HCT116 (cell line): ENCODE results near the gene SNAI1. TPM values are rescaled to one million over a fixed set of nuclear protein-coding genes. Genes with fewer than 3 reads are reported as not detected.

Experiments
- ATAC-seq: fragments of 200-7000 bp; cut with Tn5 transposase; 2 replicates; pipeline ENCODE4 v1.9.1; 2020; ENCODE audit warnings: mild to moderate bottlenecking, moderate library complexity
- BruUV-seq: library from RNA; stranded (reverse); fragments of 400-500 nt; replicated peaks from 2 replicates; lab custom pipeline; 2021; lab: Mats Ljungman, UMichigan
- CTCF ChIA-PET: fragments of 300-600 bp; sonication (Branson Sonifier 250); formaldehyde crosslinking; loops from one replicate; lab custom pipeline; 2021; ENCODE audit warnings: antibody characterized with exemption; lab: Charles Lee
- POLR2A ChIA-PET: fragments of 300-600, 350-600 bp; sonication (Branson Sonifier 250); formaldehyde crosslinking; loops from one replicate; lab custom pipeline; 2021; ENCODE audit warnings: antibody characterized with exemption; lab: Charles Lee
- RAD21 ChIA-PET, 2 experiments: fragments of 300-600 bp; sonication (Branson Sonifier 250); formaldehyde crosslinking; loops; one replicate each; lab custom pipeline; 2023; ENCODE audit warnings: low total read pairs in 2 of 2; ENCODE audit not compliant: uncharacterized antibody in 2 of 2, unreplicated experiment in 2 of 2, low non-redundant PET in 1 of 2; lab: Charles Lee
- DNase-seq: peaks from one replicate; pipeline ENCODE4 v3.0.0-alpha.2; 2010; ENCODE audit warnings: low read depth, low spot score
- H2AFZ ChIP-seq: fragments of 200-600 bp; shearing (Covaris generic), sonication (generic); 2 replicates; pipeline ENCODE4 v1.6.1; 2017; ENCODE audit warnings: low read depth, mixed run types, mixed read lengths, antibody characterized with exemption, low read length; ENCODE audit not compliant: poor library complexity, severe bottlenecking
- H3K27ac ChIP-seq: 2 replicates; pipeline ENCODE4 v1.5.1; 2012; ENCODE audit warnings: low read depth, low read length
- H3K27me3 ChIP-seq: fragments of 200-600 bp; sonication (generic); 2 replicates; pipeline ENCODE4 v1.6.1; 2016; ENCODE audit warnings: mixed run types, low read length, mixed read lengths; ENCODE audit not compliant: insufficient read depth
- H3K36me3 ChIP-seq, 2 experiments: fragments of 200-500 bp in 1 of 2; fragments of 200-600 bp in 1 of 2; sonication (Bioruptor generic) in 1 of 2; sonication (generic) in 1 of 2; 2 replicates each; pipeline versions ENCODE4 v1.5.1 to v1.6.1; 2014 to 2016; ENCODE audit warnings: low read length in 2 of 2, inconsistent platforms in 1 of 2, mixed read lengths in 1 of 2, mixed run types in 1 of 2; ENCODE audit not compliant: insufficient read depth in 2 of 2, control insufficient read depth in 1 of 2
- H3K4me1 ChIP-seq, 2 experiments: fragments of 200-600 bp in 1 of 2; sonication (generic) in 1 of 2; 2 replicates each; pipeline versions ENCODE4 v1.5.1 to v1.6.1; 2012 to 2017; ENCODE audit warnings: low read length in 2 of 2, inconsistent platforms in 1 of 2, mild to moderate bottlenecking in 1 of 2, mixed read lengths in 1 of 2, mixed run types in 1 of 2, moderate library complexity in 1 of 2; ENCODE audit not compliant: insufficient read depth in 2 of 2, control insufficient read depth in 1 of 2
- H3K4me2 ChIP-seq: fragments of 200-600 bp; sonication (generic); 2 replicates; pipeline ENCODE4 v1.6.1; 2017; ENCODE audit warnings: mixed run types, low read length, mixed read lengths
- H3K4me3 ChIP-seq, 2 experiments: fragments of 200-600 bp in 1 of 2; sonication (generic) in 1 of 2; replicated peaks in 1 of 2; 2 replicates each; pipeline ENCODE4 v1.5.1; 2011 to 2016; ENCODE audit warnings: low read length in 2 of 2, control low read depth in 1 of 2, low read depth in 1 of 2, mild to moderate bottlenecking in 1 of 2, mixed read lengths in 1 of 2, mixed run types in 1 of 2
- H3K79me2 ChIP-seq: fragments of 200-600 bp; sonication (generic); 2 replicates; pipeline ENCODE4 v1.6.1; 2017; ENCODE audit warnings: mild to moderate bottlenecking, mixed run types, low read length, moderate library complexity, mixed read lengths; ENCODE audit not compliant: insufficient read depth
- H3K9ac ChIP-seq: fragments of 200-600 bp; sonication (generic); 2 replicates; pipeline ENCODE4 v1.6.1; 2016; ENCODE audit warnings: low read length, mixed read lengths
- H3K9me2 ChIP-seq: fragments of 200-600 bp; sonication (generic), shearing (Covaris generic); 2 replicates; pipeline ENCODE4 v1.6.1; 2017; ENCODE audit warnings: mixed run types, mild to moderate bottlenecking, moderate library complexity; ENCODE audit not compliant: insufficient read depth
- H3K9me3 ChIP-seq, 2 experiments: fragments of 200-500 bp in 1 of 2; fragments of 200-600 bp in 1 of 2; sonication (Bioruptor generic) in 1 of 2; sonication (generic) in 1 of 2; 2 replicates each; pipeline ENCODE4 v1.6.1; 2014 to 2017; ENCODE audit warnings: low read length in 2 of 2, mixed read lengths in 2 of 2, inconsistent platforms in 1 of 2, low read depth in 1 of 2, mild to moderate bottlenecking in 1 of 2, mixed run types in 1 of 2, moderate library complexity in 1 of 2; ENCODE audit not compliant: control insufficient read depth in 1 of 2, insufficient read depth in 1 of 2
- H4K20me1 ChIP-seq: fragments of 200-600 bp; sonication (generic), shearing (Covaris generic); 2 replicates; pipeline ENCODE4 v1.6.1; 2017; ENCODE audit warnings: mixed run types, mild to moderate bottlenecking, moderate library complexity; ENCODE audit not compliant: insufficient read depth
- ATF3 ChIP-seq: IDR thresholded peaks from 2 replicates; pipeline ENCODE4 v1.6.1; 2012
- CEBPB ChIP-seq: IDR thresholded peaks from 2 replicates; pipeline ENCODE4 v1.6.1; 2012; ENCODE audit warnings: low read depth
- ELF1 ChIP-seq: IDR thresholded peaks from 2 replicates; pipeline ENCODE4 v1.6.1; 2012; ENCODE audit warnings: low read depth, borderline replicate concordance
- FOSL1 ChIP-seq: IDR thresholded peaks from 2 replicates; pipeline ENCODE4 v1.6.1; 2012; ENCODE audit warnings: low read depth
- REST ChIP-seq: IDR thresholded peaks from 2 replicates; pipeline ENCODE4 v1.6.1; 2012; ENCODE audit warnings: low read depth
- SP1 ChIP-seq: IDR thresholded peaks from 2 replicates; pipeline ENCODE4 v1.6.1; 2012; ENCODE audit warnings: low read depth
- SRF ChIP-seq: IDR thresholded peaks from 2 replicates; pipeline ENCODE4 v1.6.1; 2012; ENCODE audit warnings: low read depth
- YY1 ChIP-seq: IDR thresholded peaks from 2 replicates; pipeline ENCODE4 v1.6.1; 2011; ENCODE audit warnings: low read length, low read depth, moderate library complexity, mild to moderate bottlenecking; ENCODE audit not compliant: insufficient replicate concordance; ENCODE audit errors: extremely low read depth
- intact Hi-C: fragments of 100-400 bp; cut with micrococcal nuclease; formaldehyde crosslinking; loops from 2 replicates; pipeline ENCODE4 v1.10.0; 2022
- total RNA-seq: library from RNA; stranded (reverse); gene quantifications from one replicate; pipeline ENCODE4 v1.2.1, GENCODE V29; 2021; ENCODE audit not compliant: unreplicated experiment

Gene SNAI1
- total RNA-seq, 1 experiment from 2014 or later: 13.4 TPM

GRCh38 chr20:49948809-49949507 is 33.8 kb upstream of the SNAI1 start:
- no peak overlapping the region for H3K4me2 ChIP-seq
- H3K79me2 ChIP-seq: peaks cover 33% of the 10 kb centered on the region
- ChIA-PET CTCF (no interaction called here), RAD21 (no interaction called here), POLR2A (no interaction called here)
- H4K20me1 ChIP-seq: no peaks in the 10 kb centered on the region; the same call in 1 of the 2 replicates
- H2AFZ ChIP-seq: no peak overlapping the region
- H3K9ac ChIP-seq: no peak overlapping the region
- H3K4me3 ChIP-seq: no peak overlapping the region
- TF ChIP-seq ATF3 (no peak), YY1 (no peak), FOSL1 (no peak), SRF (no peak), CEBPB (no peak), SP1 (no peak), REST (no peak), ELF1 (no peak)
- no peak for ATAC-seq
- H3K9me3 ChIP-seq: no peaks in the 10 kb centered on the region
- peaks cover 61 to 66% of the 10 kb centered on the region in 2 experiments for H3K36me3 ChIP-seq
- H3K9me2 ChIP-seq: no peaks in the 10 kb centered on the region
- peaks cover 0 to 13% of the 10 kb centered on the region in 2 experiments; a peak in 2 of 4 replicates for H3K4me1 ChIP-seq
- no peak overlapping the region for H3K27ac ChIP-seq
- intact Hi-C loops: no loop called here
- H3K27me3 ChIP-seq: no peaks in the 10 kb centered on the region
- BruUV-seq: no TSS peak
- DNase-seq: no peak
